KOPT-K1 (cell line): Measurements from ENCODE around the gene AFF4.
"Not testable (repeated sequence)": the region's sequence is repeated elsewhere in the genome, so short reads cannot be mapped to it uniquely, and the experiment has no call there.

ENCODE experiments used
- H3K27ac ChIP-seq: fragments of 200-600 bp; sonication (generic); 2 replicates; pipeline ENCODE4 v1.5.1; 2016; ENCODE audit warnings: antibody characterized with exemption, mild to moderate bottlenecking, low read depth, low read length; ENCODE audit not compliant: poor library complexity, severe bottlenecking
- H3K36me3 ChIP-seq: fragments of 200-600 bp; sonication (generic); 2 replicates; pipeline ENCODE4 v1.5.1; 2017; ENCODE audit warnings: antibody characterized with exemption, mild to moderate bottlenecking, low read length, moderate library complexity; ENCODE audit not compliant: insufficient read depth
- H3K9me3 ChIP-seq: fragments of 200-600 bp; sonication (generic); 2 replicates; pipeline ENCODE4 v1.5.1; 2017; ENCODE audit warnings: antibody characterized with exemption, low read length, mild to moderate bottlenecking; ENCODE audit not compliant: insufficient read depth, poor library complexity, severe bottlenecking

Gene AFF4, protein sequence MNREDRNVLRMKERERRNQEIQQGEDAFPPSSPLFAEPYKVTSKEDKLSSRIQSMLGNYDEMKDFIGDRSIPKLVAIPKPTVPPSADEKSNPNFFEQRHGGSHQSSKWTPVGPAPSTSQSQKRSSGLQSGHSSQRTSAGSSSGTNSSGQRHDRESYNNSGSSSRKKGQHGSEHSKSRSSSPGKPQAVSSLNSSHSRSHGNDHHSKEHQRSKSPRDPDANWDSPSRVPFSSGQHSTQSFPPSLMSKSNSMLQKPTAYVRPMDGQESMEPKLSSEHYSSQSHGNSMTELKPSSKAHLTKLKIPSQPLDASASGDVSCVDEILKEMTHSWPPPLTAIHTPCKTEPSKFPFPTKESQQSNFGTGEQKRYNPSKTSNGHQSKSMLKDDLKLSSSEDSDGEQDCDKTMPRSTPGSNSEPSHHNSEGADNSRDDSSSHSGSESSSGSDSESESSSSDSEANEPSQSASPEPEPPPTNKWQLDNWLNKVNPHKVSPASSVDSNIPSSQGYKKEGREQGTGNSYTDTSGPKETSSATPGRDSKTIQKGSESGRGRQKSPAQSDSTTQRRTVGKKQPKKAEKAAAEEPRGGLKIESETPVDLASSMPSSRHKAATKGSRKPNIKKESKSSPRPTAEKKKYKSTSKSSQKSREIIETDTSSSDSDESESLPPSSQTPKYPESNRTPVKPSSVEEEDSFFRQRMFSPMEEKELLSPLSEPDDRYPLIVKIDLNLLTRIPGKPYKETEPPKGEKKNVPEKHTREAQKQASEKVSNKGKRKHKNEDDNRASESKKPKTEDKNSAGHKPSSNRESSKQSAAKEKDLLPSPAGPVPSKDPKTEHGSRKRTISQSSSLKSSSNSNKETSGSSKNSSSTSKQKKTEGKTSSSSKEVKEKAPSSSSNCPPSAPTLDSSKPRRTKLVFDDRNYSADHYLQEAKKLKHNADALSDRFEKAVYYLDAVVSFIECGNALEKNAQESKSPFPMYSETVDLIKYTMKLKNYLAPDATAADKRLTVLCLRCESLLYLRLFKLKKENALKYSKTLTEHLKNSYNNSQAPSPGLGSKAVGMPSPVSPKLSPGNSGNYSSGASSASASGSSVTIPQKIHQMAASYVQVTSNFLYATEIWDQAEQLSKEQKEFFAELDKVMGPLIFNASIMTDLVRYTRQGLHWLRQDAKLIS

DNA sequence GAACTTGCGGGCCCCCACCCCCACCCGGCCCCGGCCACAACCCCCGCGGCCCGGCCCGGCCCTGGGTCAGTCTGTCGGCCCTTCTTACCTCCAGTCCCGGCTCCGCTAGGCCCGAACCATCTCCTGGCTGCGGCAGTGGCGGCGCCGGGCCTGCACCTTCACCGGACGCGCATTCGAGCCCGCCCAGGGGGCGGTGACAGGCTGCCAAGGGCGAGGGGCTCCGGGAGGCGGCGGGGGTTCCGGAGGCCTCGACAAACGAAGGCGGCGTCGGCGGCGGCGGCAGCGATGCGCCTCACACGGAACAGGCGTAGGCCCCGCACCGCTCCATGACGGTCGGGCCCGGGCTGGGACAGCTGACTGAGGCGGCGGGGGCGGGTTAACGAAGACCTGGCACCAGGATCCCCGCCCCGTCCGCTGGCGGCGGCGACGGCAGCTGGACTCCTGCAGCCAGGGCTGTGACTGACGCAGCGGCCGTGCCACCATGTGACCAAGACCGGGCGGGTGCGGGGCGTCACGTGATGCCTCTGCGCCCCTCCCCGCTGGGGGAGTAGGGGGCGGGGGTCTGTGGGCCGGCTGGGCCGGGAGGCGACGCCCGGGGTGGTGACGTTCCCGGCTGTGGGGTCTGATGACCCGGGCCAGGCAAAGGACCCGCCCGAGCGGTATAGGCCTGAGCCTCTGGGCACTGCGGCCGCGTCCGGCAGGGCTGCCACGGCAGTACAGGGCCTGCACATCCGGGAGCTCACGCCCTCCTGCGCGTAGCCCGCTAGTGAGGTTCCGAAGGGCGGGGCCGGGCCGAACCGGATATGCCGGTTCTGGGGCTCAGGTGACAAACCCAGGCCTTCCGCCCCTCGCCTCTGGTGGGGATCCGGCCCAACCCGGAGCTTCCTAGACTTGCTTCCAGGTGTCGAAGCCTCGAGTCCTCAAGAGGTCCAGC lies at the start of gene AFF4:
TSS of gene AFF4 (minus strand) at position 464 of the 934 bp plus-strand sequence. CDS start 26,445 bp downstream, outside the sequence.
- Histone ChIP-seq H3K27ac (peak within 1 kb of the TSS; percentile 65), H3K36me3 (peaks cover 9% of the 10 kb centered on the region), H3K9me3 (no peaks in the 10 kb centered on the region)

DNA sequence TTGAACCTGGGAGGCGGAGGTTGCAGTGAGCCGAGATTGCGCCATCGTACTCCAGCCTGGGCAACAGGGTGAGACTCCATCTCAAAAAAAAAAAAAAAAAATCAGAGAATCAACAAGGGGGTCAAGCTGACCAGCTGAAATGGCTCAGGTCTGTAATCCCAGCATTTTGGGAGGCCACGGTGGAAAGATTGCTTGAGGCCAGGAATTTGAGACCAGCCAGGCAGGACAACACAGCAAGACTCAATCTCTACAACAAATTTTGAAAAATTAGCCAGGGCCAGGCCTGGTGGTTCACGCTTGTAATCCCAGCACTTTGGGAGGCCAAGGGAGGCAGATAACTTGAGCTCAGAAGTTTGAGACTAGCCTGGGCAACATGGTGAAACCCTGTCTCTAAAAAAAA lies 45.0 kb upstream of the AFF4 start:
- H3K9me3 ChIP-seq, H3K27ac ChIP-seq: not testable (repeated sequence)
- peaks cover 38% of the 10 kb centered on the region for H3K36me3 ChIP-seq

DNA sequence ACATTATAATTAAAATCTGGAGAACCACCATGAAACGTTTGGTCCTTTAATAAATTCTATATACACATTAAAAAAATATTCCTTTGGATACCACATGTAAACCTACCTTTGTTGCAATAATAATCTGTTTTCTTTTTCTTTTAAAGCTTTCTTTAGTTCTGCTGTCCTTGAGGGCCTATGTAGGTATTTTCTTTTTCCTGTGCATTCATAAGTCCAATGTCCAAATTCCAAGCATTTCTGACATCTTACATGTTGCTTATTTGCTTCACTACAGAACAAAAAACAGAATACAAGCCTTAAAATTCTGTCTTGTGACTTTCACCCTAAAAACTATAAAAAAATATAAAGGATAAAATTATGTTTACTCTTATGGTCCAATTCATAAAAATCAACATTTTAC lies 43.2 kb upstream of the AFF4 start:
- Histone ChIP-seq H3K36me3 (peaks cover 52% of the 10 kb centered on the region), H3K27ac (no peak overlapping the region), H3K9me3 (no peaks in the 10 kb centered on the region)

- H3K27ac ChIP-seq, result no peak overlapping the region
- no peaks in the 10 kb centered on the region for H3K9me3 ChIP-seq
- peaks cover 61% of the 10 kb centered on the region for H3K36me3 ChIP-seq
These were observed 35.8 kb upstream of the AFF4 start for GRCh38 chr5:132999246-132999645.

DNA sequence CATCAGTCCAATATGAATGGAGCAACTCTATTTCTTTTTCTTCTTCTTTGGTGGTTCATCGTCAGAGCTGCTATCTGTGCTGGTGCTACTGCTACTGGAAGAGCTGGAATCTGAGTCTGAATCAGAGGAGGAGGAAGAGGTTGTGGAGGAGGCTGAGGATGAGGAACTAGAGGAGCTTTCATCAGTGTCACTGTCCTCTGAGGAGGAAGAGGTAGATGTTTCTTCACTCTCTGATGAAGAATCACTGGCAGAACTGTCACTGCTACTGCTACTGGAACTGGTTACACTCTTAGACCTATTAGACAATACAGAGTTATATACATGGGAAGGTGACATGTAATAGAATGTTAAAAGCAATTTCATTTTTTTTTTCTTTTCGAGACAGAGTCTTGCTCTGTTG lies 35.1 kb upstream of the AFF4 start:
- Histone ChIP-seq H3K27ac (no peak overlapping the region), H3K9me3 (no peaks in the 10 kb centered on the region), H3K36me3 (peaks cover 55% of the 10 kb centered on the region)

DNA sequence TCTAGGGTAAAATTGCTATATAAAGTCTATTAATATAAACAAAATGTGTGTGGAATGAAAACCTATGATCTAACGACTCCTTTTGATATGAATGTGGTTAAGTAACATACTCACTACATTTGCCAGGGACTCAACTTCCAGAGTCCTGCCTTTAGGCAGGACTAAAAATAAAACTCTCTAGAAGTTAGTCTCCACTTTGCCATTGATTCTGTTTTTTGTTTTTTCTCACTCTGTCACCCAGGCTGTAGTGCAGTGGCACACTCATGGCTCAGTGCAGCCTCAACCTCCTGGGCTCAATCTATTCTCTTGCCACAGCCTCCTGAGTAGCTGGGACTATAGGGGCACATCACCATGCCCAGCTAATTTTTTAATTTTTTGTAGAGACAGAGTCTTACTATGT lies 32.9 kb upstream of the AFF4 start:
- Histone ChIP-seq H3K27ac (no peak overlapping the region), H3K9me3 (no peaks in the 10 kb centered on the region), H3K36me3 (peaks cover 37% of the 10 kb centered on the region)

- Histone ChIP-seq H3K36me3 (no peaks in the 10 kb centered on the region), H3K27ac (no peak overlapping the region), H3K9me3 (no peaks in the 10 kb centered on the region)
These were observed 24.3 kb upstream of the AFF4 start for GRCh38 chr5:132987531-132988408.

GRCh38 chr5:132982971-132983370 lies 19.5 kb upstream of the AFF4 start:
- not testable (repeated sequence) for H3K36me3 ChIP-seq, H3K9me3 ChIP-seq, H3K27ac ChIP-seq

DNA sequence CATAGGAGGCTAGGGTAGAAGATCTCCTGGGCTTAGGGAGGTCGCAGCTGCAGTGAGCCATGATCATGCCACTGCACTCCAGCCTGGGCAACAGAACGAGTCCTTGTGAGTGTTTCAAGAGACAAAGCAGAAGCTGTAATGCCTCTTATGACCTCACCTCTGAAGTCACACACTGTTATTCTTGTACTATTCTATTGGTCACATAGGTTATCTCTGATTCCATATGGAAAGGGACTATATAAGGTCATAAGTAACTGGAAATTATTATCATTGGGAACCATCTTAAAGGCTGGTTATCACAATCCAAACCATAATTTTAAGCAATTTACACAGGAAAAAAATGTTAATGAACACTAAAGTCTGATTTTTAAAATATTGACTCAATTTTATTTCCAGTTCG lies 17.9 kb upstream of the AFF4 start:
- H3K27ac ChIP-seq, result no peak overlapping the region

GRCh38 chr5:132979976-132980375 lies 16.5 kb upstream of the AFF4 start:
- no peak overlapping the region for H3K27ac ChIP-seq
- H3K9me3 ChIP-seq, result peaks cover 15% of the 10 kb centered on the region
- no peaks in the 10 kb centered on the region for H3K36me3 ChIP-seq

More for the DNA sequence above, 17.9 kb upstream of the AFF4 start:
- Histone ChIP-seq H3K9me3 (peaks cover 15% of the 10 kb centered on the region), H3K36me3 (no peaks in the 10 kb centered on the region)

GRCh38 chr5:132979367-132979940 lies 16.0 kb upstream of the AFF4 start:
- no peak overlapping the region for H3K27ac ChIP-seq
- H3K36me3 ChIP-seq, result no peaks in the 10 kb centered on the region
- peaks cover 15% of the 10 kb centered on the region for H3K9me3 ChIP-seq

DNA sequence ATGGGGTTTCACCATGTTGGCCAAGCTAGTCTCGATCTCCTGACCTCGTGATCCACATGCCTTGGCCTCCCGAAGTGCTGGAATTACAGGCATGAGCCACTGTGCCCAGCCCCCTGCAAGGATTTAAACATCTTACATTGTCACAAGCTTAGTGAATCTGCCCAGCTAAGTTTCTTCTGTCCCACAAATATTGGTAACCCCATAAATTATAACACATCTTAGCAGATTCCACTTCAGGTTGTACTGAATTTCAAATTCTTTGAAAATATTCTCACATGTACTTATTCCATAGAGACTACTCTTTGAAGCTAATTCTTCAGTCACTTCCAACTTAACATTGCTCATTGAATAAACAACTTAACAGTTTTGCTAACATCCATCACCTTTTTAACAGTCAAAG lies 13.4 kb upstream of the AFF4 start:
- Histone ChIP-seq H3K9me3 (peaks cover 15% of the 10 kb centered on the region), H3K27ac (no peak overlapping the region), H3K36me3 (no peaks in the 10 kb centered on the region)

DNA sequence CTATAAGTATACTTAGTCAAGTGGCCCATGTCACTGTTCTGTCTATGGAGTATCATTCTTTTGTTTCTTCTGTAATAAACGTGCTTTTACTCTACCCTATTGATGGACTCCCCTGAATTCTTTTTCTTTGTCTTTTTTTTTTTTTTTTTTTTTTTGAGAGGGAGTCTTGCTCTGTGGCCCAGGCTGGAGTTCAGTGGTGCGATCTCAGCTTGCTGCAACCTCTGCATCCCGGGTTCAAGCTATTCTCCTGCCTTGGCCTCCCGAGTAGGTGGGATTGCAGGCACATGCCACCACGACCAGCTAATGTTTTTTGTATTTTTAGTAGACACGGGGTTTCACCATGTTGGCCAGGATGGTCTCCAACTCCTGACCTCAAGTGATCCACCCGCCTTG lies 9.0 kb upstream of the AFF4 start:
- not testable (repeated sequence) for H3K27ac ChIP-seq, H3K36me3 ChIP-seq, H3K9me3 ChIP-seq
